Gastrocnemius medialis (tissue), 4 donors: ENCODE data around the gene SPTBN5. TPM values are rescaled to one million over a fixed set of nuclear protein-coding genes. Genes with fewer than 3 reads are reported as not detected.

Experiments
- ATAC-seq, 2 donors: fragments of 150-250 bp; one replicate each; pipeline ENCODE4 v1.9.1; 2016
- DNase-seq, 2 donors: peaks; one replicate each; pipeline ENCODE4 v3.0.0-alpha.2; 2019
- H3K27ac ChIP-seq, 4 donors: fragments of 200-600 bp; sonication (generic); 1 replicate in 1 of 4; 2 replicates in 3 of 4; pipeline ENCODE4 v1.5.1; 2016 to 2018; ENCODE audit warnings: mild to moderate bottlenecking in 2 of 4, moderate library complexity in 1 of 4
- H3K27me3 ChIP-seq, 3 donors: fragments of 200-600 bp; sonication (generic) in 2 of 3; 1 replicate in 1 of 3; 2 replicates in 2 of 3; pipeline versions ENCODE4 v1.5.1 to v1.6.0; 2016 to 2019; ENCODE audit warnings: mild to moderate bottlenecking in 1 of 3, moderate library complexity in 1 of 3
- H3K36me3 ChIP-seq, 2 donors: fragments of 200-600 bp; sonication (generic) in 1 of 2; one replicate each; pipeline ENCODE4 v1.5.1; 2017 to 2018
- H3K4me1 ChIP-seq, 2 donors: fragments of 200-600 bp; sonication (generic) in 1 of 2; one replicate each; pipeline ENCODE4 v1.5.1; 2016 to 2017; ENCODE audit warnings: mild to moderate bottlenecking in 2 of 2
- H3K4me3 ChIP-seq, 4 donors: fragments of 200-600 bp; sonication (generic) in 3 of 4; 1 replicate in 1 of 4; 2 replicates in 3 of 4; pipeline ENCODE4 v1.5.1; 2016 to 2019; ENCODE audit warnings: mild to moderate bottlenecking in 2 of 4
- H3K9me3 ChIP-seq, 3 donors: fragments of 200-600 bp; sonication (generic) in 2 of 3; 1 replicate in 1 of 3; 2 replicates in 2 of 3; pipeline ENCODE4 v1.5.1; 2016 to 2019
- CTCF ChIP-seq, 5 experiments: fragments of 450-650 bp in 3 of 5; fragments of 200-600 bp in 2 of 5; sonication (generic) in 2 of 5; IDR thresholded peaks in 4 of 5; conservative IDR thresholded peaks in 1 of 5; 1 replicate in 4 of 5; 2 replicates in 1 of 5; pipeline ENCODE4 v1.5.1; 2016 to 2019; ENCODE audit warnings: antibody characterized with exemption in 5 of 5, mild to moderate bottlenecking in 3 of 5, moderate library complexity in 3 of 5
- POLR2A ChIP-seq, 2 donors: fragments of 450-650 bp; IDR thresholded peaks; one replicate each; pipeline ENCODE4 v1.6.1; 2017; ENCODE audit warnings: antibody characterized with exemption in 2 of 2, mild to moderate bottlenecking in 2 of 2, moderate library complexity in 2 of 2
- in situ Hi-C, 4 donors: fragments of 200-750 bp; cut with MboI; loops; one replicate each; pipeline versions ENCODE4 v1.15.0 to v1.8.0; 2017; ENCODE audit warnings: low sequenced_read_pairs in 4 of 4
- intact Hi-C: fragments of 100-400 bp; cut with DNase I; formaldehyde crosslinking; loops from one replicate; pipeline ENCODE4 v1.15.1; 2023; ENCODE audit warnings: low total_unique reads
- total RNA-seq, 4 donors: library from RNA; depleted of rRNA; stranded (reverse); fragments of >200 nt; gene quantifications; one replicate each; pipeline versions ENCODE4 v1.1.0 to v1.2.3, GENCODE V29; 2016

The SPTBN5 gene
- total RNA-seq, 4 donors from 2014 or later = 0.03 to 0.05 (median 0.04) TPM; not detected in 1

- DNase-seq (peak; percentile 93), ATAC-seq (peak; percentile 87 to 90)
- intact Hi-C loops = loop anchor here (2.0 to 5.0 kb wide), 2 partner anchors 54 to 235 kb away; partner anchors contain the start of gene EHD4
Observed at GRCh38 chr15:41917767-41918430, 24.0 kb upstream of the SPTBN5 start.

GRCh38 chr15:41915255-41915994 lies 21.6 kb upstream of the SPTBN5 start:
- intact Hi-C loops = loop anchor here (5.0 kb wide), 1 partner anchor 57 kb away; the partner anchor contains the start of gene EHD4
- no peaks in the 10 kb centered on the region for H3K27me3 ChIP-seq
- no peaks in the 10 kb centered on the region for H3K9me3 ChIP-seq
- H3K36me3 ChIP-seq = no peaks in the 10 kb centered on the region
- in situ Hi-C loops = loop anchor here in 1 of 4 donors (5.0 kb wide), 1 partner anchor 57 kb away; the partner anchor contains the start of gene EHD4
- DNase-seq (no peak), ATAC-seq (no peak)
- peaks cover 54 to 56% of the 10 kb centered on the region in 2 donors for H3K4me1 ChIP-seq
- peak overlapping the region; percentile 84 to 87 (median 86) for H3K27ac ChIP-seq
- TF ChIP-seq CTCF (IDR thresholded peaks at IDR 0.05 in 4 of 5, conservative IDR thresholded peaks at IDR 0.05 in 1 of 5) (no peak), POLR2A (IDR thresholded peaks at IDR 0.05) (no peak)
- H3K4me3 ChIP-seq = no peak overlapping the region

More at GRCh38 chr15:41917767-41918430, 24.0 kb upstream of the SPTBN5 start:
- Histone ChIP-seq H3K27me3 (no peaks in the 10 kb centered on the region), H3K27ac (peak overlapping the region; percentile 84 to 87 (median 86)), H3K9me3 (no peaks in the 10 kb centered on the region), H3K4me1 (peaks cover 62 to 74% of the 10 kb centered on the region in 2 donors), H3K4me3 (no peak overlapping the region), H3K36me3 (no peaks in the 10 kb centered on the region)
- in situ Hi-C loops = loop anchor here in 1 of 4 donors (5.0 kb wide), 1 partner anchor 54 kb away; the partner anchor contains the start of gene EHD4
- no peak for TF ChIP-seq POLR2A (IDR thresholded peaks at IDR 0.05)
- no peak for TF ChIP-seq CTCF (IDR thresholded peaks at IDR 0.05 in 4 of 5, conservative IDR thresholded peaks at IDR 0.05 in 1 of 5)

GRCh38 chr15:41914411-41914810 lies 20.6 kb upstream of the SPTBN5 start:
- peaks cover 45 to 54% of the 10 kb centered on the region in 2 donors for H3K4me1 ChIP-seq
- no peaks in the 10 kb centered on the region for H3K27me3 ChIP-seq
- H3K9me3 ChIP-seq = no peaks in the 10 kb centered on the region
- intact Hi-C loops (no loop called here), in situ Hi-C loops (no loop called here)
- no peaks in the 10 kb centered on the region for H3K36me3 ChIP-seq
- H3K27ac ChIP-seq = peak overlapping the region; percentile 10 to 87 (median 70)
- ATAC-seq = peak; percentile 56 to 66
- DNase-seq = peak; percentile 45 to 53
- no peak overlapping the region for H3K4me3 ChIP-seq
- TF ChIP-seq CTCF (IDR thresholded peaks at IDR 0.05 in 4 of 5, conservative IDR thresholded peaks at IDR 0.05 in 1 of 5) = no peak
- TF ChIP-seq POLR2A (IDR thresholded peaks at IDR 0.05) = peak in 1 of 2 donors; percentile 47

- H3K4me3 ChIP-seq = no peak overlapping the region
- peaks cover 39 to 42% of the 10 kb centered on the region in 2 donors for H3K4me1 ChIP-seq
- H3K27me3 ChIP-seq = no peaks in the 10 kb centered on the region
- ATAC-seq (no peak), DNase-seq (no peak)
- intact Hi-C loops = no loop called here
- H3K27ac ChIP-seq = peak overlapping the region in 2 of 4 donors; percentile 18 to 84
- peaks cover 0 to 10% of the 10 kb centered on the region in 2 donors for H3K36me3 ChIP-seq
- in situ Hi-C loops = no loop called here
- no peaks in the 10 kb centered on the region for H3K9me3 ChIP-seq
- TF ChIP-seq POLR2A (IDR thresholded peaks at IDR 0.05) = no peak
- no peak for TF ChIP-seq CTCF (IDR thresholded peaks at IDR 0.05 in 4 of 5, conservative IDR thresholded peaks at IDR 0.05 in 1 of 5)
Observed at GRCh38 chr15:41913256-41913655, 19.4 kb upstream of the SPTBN5 start.
